ENCODE results near the gene KTN1.
A peak's percentile ranks its signal among the peaks of the same experiment; 100 is the strongest.

The KTN1 gene

DNA sequence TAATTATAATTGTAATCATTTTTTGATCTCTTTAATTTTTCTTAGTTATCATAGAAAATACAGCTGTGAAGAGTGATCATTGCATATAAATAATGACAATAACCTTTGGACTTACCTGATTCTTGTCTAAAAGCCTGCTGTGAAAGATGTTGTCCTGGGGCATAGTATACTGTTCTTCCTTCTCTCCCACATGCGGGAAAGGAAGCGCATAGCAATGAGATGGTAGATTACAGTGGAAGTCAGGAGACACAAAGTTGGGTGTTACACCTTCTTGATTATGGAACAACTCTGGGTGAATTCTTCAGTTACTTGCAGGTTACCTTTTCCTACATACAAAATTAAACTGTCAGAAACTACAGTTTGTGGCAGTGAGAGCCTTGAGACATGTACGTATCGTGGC lies 140.8 kb downstream of the KTN1 start:
- H3K27ac ChIP-seq, result no peak overlapping the region
- H3K9me3 ChIP-seq (ENCODE audit: severe bottlenecking), result no peaks in the 10 kb centered on the region
- no peaks in the 10 kb centered on the region for H3K27me3 ChIP-seq (ENCODE audit: insufficient read depth, low read depth, severe bottlenecking)
- H3K4me3 ChIP-seq (ENCODE audit: low read depth, low read length), result no peak overlapping the region
- H3K36me3 ChIP-seq, result no peaks in the 10 kb centered on the region
- no peak for DNase-seq
- TF ChIP-seq, protein P1, sequence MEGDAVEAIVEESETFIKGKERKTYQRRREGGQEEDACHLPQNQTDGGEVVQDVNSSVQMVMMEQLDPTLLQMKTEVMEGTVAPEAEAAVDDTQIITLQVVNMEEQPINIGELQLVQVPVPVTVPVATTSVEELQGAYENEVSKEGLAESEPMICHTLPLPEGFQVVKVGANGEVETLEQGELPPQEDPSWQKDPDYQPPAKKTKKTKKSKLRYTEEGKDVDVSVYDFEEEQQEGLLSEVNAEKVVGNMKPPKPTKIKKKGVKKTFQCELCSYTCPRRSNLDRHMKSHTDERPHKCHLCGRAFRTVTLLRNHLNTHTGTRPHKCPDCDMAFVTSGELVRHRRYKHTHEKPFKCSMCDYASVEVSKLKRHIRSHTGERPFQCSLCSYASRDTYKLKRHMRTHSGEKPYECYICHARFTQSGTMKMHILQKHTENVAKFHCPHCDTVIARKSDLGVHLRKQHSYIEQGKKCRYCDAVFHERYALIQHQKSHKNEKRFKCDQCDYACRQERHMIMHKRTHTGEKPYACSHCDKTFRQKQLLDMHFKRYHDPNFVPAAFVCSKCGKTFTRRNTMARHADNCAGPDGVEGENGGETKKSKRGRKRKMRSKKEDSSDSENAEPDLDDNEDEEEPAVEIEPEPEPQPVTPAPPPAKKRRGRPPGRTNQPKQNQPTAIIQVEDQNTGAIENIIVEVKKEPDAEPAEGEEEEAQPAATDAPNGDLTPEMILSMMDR (IDR thresholded peaks at IDR 0.05; ENCODE audit: low read depth, low read length), result no peak

DNA sequence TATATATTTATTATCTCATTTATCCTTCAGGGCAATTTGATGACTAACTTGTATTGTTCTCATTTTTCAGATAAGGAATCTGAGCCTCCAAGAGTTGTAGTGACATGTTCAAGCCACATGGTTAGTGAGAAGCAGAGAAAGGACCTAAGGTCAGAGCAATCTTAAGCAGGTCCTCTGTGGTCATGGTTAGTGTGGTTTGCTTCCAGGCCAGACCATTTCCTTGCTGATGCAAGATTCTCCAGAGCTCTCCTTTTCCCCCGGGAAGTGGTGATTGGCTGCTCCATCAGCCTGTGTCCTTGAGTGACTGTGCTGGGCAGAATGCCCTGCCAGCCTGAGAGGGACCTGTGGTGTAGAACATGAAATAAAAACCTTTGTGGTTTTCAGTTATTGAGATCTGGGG lies 141.3 kb downstream of the KTN1 start:
- no peaks in the 10 kb centered on the region for H3K27me3 ChIP-seq (ENCODE audit: insufficient read depth, low read depth, severe bottlenecking)
- no peaks in the 10 kb centered on the region for H3K9me3 ChIP-seq (ENCODE audit: severe bottlenecking)
- no peak for DNase-seq
- H3K27ac ChIP-seq, result no peak overlapping the region
- TF ChIP-seq, protein P1 (IDR thresholded peaks at IDR 0.05; ENCODE audit: low read depth, low read length), result no peak
- H3K36me3 ChIP-seq, result no peaks in the 10 kb centered on the region
- no peak overlapping the region for H3K4me3 ChIP-seq (ENCODE audit: low read depth, low read length)

DNA sequence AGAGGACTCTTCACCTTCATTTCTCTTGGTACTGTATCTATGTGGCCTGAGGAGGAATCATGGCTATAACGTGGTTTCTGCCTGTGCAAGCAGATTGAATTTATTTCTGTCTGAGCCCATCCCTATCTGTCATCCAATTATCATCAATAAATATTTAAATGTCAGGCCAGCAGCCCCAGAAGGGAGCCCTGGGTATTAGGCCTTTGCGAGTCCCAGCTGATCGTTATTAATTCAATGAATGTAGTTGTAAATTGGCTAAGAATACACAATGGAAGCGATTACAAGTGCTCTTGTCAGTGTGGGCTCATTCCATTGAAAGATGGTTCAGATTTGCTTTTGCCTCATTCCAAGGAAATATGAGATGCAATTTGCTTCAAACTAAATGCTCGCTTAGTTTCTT lies 142.0 kb downstream of the KTN1 start:
- Histone ChIP-seq H3K27ac (no peak overlapping the region), H3K9me3 (ENCODE audit: severe bottlenecking) (no peaks in the 10 kb centered on the region), H3K4me3 (ENCODE audit: low read depth, low read length) (no peak overlapping the region), H3K36me3 (no peaks in the 10 kb centered on the region), H3K27me3 (ENCODE audit: insufficient read depth, low read depth, severe bottlenecking) (no peaks in the 10 kb centered on the region)
- TF ChIP-seq, protein P1 (IDR thresholded peaks at IDR 0.05; ENCODE audit: low read depth, low read length), result no peak
- no peak for DNase-seq

DNA sequence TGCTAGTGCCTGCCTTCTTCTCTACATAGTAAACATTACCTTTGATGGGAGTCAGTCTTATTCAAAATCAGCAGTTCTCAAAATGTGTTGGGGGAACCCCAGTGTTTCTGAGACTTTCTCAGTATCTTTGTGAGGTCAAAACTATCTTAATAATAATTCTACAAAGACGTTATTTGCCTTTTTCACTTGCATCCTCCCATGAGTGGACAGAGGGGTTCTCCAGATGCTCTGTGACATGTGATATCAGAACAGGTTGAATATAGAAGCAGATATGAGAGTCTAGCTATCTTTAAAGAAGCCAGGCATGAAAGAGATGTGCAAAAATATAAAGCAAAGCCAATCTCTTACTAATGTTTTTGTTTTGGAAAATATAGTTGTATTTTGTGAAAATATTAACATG lies 144.7 kb downstream of the KTN1 start:
- Histone ChIP-seq H3K27ac (no peak overlapping the region), H3K27me3 (ENCODE audit: insufficient read depth, low read depth, severe bottlenecking) (no peaks in the 10 kb centered on the region), H3K4me3 (ENCODE audit: low read depth, low read length) (no peak overlapping the region), H3K36me3 (no peaks in the 10 kb centered on the region), H3K9me3 (ENCODE audit: severe bottlenecking) (no peaks in the 10 kb centered on the region)
- DNase-seq, result no peak
- TF ChIP-seq, protein P1 (IDR thresholded peaks at IDR 0.05; ENCODE audit: low read depth, low read length), result no peak

DNA sequence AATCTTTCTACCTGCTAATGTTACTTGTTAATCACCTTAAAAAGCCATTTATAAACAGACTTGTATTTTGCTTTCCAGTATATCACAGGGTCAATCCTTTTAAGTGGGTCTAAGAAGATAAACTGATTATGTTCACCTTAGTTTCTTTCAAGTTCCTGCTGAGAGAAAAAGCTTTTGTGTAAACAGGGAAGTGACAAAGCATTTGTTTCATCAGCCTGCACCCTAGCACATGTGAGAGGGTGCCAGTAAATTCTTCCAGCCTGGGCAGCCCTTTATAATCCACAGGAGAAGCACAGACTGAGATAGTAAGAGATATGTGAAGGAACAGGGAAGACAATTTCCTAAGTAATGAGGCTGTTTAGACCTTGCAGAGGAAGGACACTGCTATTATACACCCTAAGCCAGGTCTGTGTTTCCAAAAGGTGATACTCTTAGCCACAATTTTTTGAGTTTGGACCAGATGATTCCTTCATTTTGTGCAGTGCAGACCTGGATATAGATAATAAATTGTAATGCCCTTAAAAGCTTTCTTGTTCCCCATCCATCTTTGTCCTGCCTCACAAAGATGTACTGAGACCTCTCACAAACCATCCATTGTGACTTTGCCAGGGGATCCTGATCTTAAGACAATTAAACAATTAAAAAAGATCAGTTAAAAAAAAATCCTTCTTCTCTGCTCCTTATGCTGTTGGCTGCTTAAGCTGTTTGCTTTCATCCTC lies 150.7 kb downstream of the KTN1 start:
- Histone ChIP-seq H3K27me3 (ENCODE audit: insufficient read depth, low read depth, severe bottlenecking) (no peaks in the 10 kb centered on the region), H3K36me3 (no peaks in the 10 kb centered on the region), H3K27ac (no peak overlapping the region), H3K9me3 (ENCODE audit: severe bottlenecking) (no peaks in the 10 kb centered on the region), H3K4me3 (ENCODE audit: low read depth, low read length) (no peak overlapping the region)
- TF ChIP-seq, protein P1 (IDR thresholded peaks at IDR 0.05; ENCODE audit: low read depth, low read length), result no peak
- DNase-seq, result peak; percentile 80

DNA sequence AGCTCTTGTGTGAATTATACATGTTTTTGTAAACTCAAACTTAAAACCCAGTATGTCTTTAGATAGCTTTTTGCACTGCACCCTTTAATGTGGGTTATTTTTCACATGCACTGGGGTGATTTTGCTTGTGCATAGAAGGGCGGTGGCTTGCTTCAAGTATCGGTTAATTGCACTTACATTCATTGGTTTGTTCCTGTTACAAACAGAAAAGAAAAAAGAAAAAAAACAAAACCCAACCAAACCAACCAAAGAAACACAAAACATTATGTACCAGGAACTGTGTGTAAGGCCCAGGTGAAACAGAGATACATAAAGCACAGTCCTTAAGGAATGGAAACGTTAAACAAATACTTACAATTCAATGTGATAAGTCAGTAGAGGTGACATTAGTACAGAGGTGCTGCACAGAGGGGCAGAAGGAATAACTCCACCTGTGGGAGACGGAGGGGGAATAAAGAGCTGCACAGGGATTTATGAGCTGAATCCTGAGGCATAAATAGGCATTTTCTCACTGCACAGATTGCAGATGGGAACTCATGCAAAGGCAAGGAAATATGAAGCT lies 151.4 kb downstream of the KTN1 start:
- no peaks in the 10 kb centered on the region for H3K27me3 ChIP-seq (ENCODE audit: insufficient read depth, low read depth, severe bottlenecking)
- no peak overlapping the region for H3K4me3 ChIP-seq (ENCODE audit: low read depth, low read length)
- H3K36me3 ChIP-seq, result no peaks in the 10 kb centered on the region
- no peak for DNase-seq
- no peaks in the 10 kb centered on the region for H3K9me3 ChIP-seq (ENCODE audit: severe bottlenecking)
- no peak overlapping the region for H3K27ac ChIP-seq
- TF ChIP-seq, protein P1 (IDR thresholded peaks at IDR 0.05; ENCODE audit: low read depth, low read length), result no peak
